SK-N-SH treated with all-trans-retinoic acid at 6 μM for 48 hours (cell line): ENCODE data around the gene MDH1B.

ENCODE experiments used
- ATAC-seq: fragments of 200-7000 bp; cut with Tn5 transposase; 3 replicates; pipeline ENCODE4 v1.9.1; 2020; ENCODE audit warnings: mild to moderate bottlenecking, moderate library complexity
- ARNTL ChIP-seq: fragments of 450-650 bp; formaldehyde crosslinking; IDR thresholded peaks from 2 replicates; pipeline ENCODE4 v1.5.0; 2020; ENCODE audit warnings: low read depth, mild to moderate bottlenecking, moderate library complexity, borderline replicate concordance
- ESRRG ChIP-seq: fragments of 250-450 bp; sonication (Bioruptor Pico); IDR thresholded peaks from 2 replicates; pipeline ENCODE4 v1.6.1; 2021; ENCODE audit warnings: mild to moderate bottlenecking
- ISL1 ChIP-seq: fragments of 250-450 bp; sonication (Bioruptor Pico); IDR thresholded peaks from 2 replicates; pipeline ENCODE4 v2.1.2; 2022; ENCODE audit warnings: mild to moderate bottlenecking, moderate library complexity
- PATZ1 ChIP-seq: fragments of 250-450 bp; sonication (Bioruptor Pico); IDR thresholded peaks from 2 replicates; pipeline ENCODE4 v1.8.0; 2020; ENCODE audit warnings: mild to moderate bottlenecking, moderate library complexity, borderline replicate concordance
- PPARA ChIP-seq: fragments of 250-450 bp; sonication (Bioruptor Pico); IDR thresholded peaks from 2 replicates; pipeline ENCODE4 v1.5.0; 2020; ENCODE audit warnings: mild to moderate bottlenecking, borderline replicate concordance
- RARB ChIP-seq: fragments of 250-450 bp; sonication (Bioruptor Pico); IDR thresholded peaks from 2 replicates; pipeline ENCODE4 v1.8.0; 2021; ENCODE audit warnings: mild to moderate bottlenecking, moderate library complexity
- TCF4 ChIP-seq: fragments of 250-450 bp; sonication (Bioruptor Pico); IDR thresholded peaks from 2 replicates; pipeline ENCODE4 v1.8.0; 2021; ENCODE audit warnings: mild to moderate bottlenecking, moderate library complexity, borderline replicate concordance
- TOX ChIP-seq: fragments of 250-450 bp; sonication (Bioruptor Pico); IDR thresholded peaks from 2 replicates; pipeline ENCODE4 v1.8.0; 2021; ENCODE audit warnings: mild to moderate bottlenecking, moderate library complexity, borderline replicate concordance
- ZC3H10 ChIP-seq: fragments of 250-450 bp; sonication (Bioruptor Pico); IDR thresholded peaks from 2 replicates; pipeline ENCODE4 v1.5.1; 2021; ENCODE audit warnings: mild to moderate bottlenecking, moderate library complexity
- ZFP3 ChIP-seq: fragments of 250-450 bp; sonication (Bioruptor Pico); IDR thresholded peaks from 2 replicates; pipeline ENCODE4 v1.5.0; 2020; ENCODE audit warnings: mild to moderate bottlenecking, moderate library complexity
- ZNF70 ChIP-seq: fragments of 450-650 bp; formaldehyde crosslinking; IDR thresholded peaks from 2 replicates; pipeline ENCODE4 v1.5.0; 2020; ENCODE audit warnings: mild to moderate bottlenecking, moderate library complexity
- ZNF8 ChIP-seq: fragments of 450-650 bp; formaldehyde crosslinking; IDR thresholded peaks from 2 replicates; pipeline ENCODE4 v1.5.0; 2020; ENCODE audit warnings: mild to moderate bottlenecking, moderate library complexity
- TF ChIP-seq, protein P1 (sequence below): fragments of 250-450 bp; sonication (Bioruptor Pico); IDR thresholded peaks from 2 replicates; pipeline ENCODE4 v1.5.0; 2020; ENCODE audit warnings: mild to moderate bottlenecking, moderate library complexity
- TF ChIP-seq, protein P2 (sequence below): fragments of 250-450 bp; sonication (Bioruptor Pico); IDR thresholded peaks from 2 replicates; pipeline ENCODE4 v1.5.1; 2021; ENCODE audit warnings: mild to moderate bottlenecking, moderate library complexity
- TF ChIP-seq, protein P3 (sequence below): fragments of 250-450 bp; sonication (Bioruptor Pico); IDR thresholded peaks from 2 replicates; pipeline ENCODE4 v1.8.0; 2021; ENCODE audit warnings: low read depth, mild to moderate bottlenecking, moderate library complexity, borderline replicate concordance

Gene MDH1B

GRCh38 chr2:206766057-206766930, 1.2 kb upstream of the MDH1B start:
- TF ChIP-seq ESRRG (CRISPR knock-in tag), result no peak
- TF ChIP-seq PPARA (CRISPR knock-in tag), result no peak
- TF ChIP-seq, protein P1, sequence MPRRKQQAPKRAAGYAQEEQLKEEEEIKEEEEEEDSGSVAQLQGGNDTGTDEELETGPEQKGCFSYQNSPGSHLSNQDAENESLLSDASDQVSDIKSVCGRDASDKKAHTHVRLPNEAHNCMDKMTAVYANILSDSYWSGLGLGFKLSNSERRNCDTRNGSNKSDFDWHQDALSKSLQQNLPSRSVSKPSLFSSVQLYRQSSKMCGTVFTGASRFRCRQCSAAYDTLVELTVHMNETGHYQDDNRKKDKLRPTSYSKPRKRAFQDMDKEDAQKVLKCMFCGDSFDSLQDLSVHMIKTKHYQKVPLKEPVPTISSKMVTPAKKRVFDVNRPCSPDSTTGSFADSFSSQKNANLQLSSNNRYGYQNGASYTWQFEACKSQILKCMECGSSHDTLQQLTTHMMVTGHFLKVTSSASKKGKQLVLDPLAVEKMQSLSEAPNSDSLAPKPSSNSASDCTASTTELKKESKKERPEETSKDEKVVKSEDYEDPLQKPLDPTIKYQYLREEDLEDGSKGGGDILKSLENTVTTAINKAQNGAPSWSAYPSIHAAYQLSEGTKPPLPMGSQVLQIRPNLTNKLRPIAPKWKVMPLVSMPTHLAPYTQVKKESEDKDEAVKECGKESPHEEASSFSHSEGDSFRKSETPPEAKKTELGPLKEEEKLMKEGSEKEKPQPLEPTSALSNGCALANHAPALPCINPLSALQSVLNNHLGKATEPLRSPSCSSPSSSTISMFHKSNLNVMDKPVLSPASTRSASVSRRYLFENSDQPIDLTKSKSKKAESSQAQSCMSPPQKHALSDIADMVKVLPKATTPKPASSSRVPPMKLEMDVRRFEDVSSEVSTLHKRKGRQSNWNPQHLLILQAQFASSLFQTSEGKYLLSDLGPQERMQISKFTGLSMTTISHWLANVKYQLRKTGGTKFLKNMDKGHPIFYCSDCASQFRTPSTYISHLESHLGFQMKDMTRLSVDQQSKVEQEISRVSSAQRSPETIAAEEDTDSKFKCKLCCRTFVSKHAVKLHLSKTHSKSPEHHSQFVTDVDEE, result no peak
- TF ChIP-seq ZFP3 (CRISPR knock-in tag), result no peak
- no peak for TF ChIP-seq ZNF8 (CRISPR knock-in tag)
- no peak for TF ChIP-seq ZC3H10 (CRISPR knock-in tag)
- no peak for TF ChIP-seq TCF4
- no peak for ATAC-seq

DNA sequence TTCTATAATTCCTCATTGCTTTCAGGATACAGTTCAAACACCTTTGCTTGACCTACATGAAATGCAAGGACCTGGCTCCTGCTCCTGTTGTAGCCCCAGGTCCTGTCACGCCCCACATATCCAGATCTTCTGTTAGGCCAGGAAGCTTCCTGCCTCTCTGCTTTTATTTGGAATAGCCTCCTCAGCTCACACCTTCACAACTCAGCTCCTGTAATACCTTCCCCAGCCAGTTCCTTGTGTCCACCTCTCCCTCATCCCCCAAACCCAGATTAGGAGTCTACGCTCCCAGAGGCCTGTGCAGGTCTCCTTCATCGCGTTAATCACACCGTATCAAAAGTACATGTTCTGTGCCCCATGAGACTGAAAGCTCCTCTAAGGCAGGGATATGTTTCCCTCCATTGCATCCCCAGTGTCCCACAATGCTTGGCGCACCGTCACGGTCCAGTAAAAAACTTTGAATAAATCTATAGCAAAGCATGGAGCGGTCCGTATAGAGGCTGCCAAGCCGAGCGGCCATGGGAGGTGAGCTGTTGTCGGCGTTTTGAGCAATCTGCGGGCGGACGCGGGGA, 371 bp downstream of the MDH1B start:
- peak; percentile 44 for ATAC-seq
- TF ChIP-seq, protein P2, sequence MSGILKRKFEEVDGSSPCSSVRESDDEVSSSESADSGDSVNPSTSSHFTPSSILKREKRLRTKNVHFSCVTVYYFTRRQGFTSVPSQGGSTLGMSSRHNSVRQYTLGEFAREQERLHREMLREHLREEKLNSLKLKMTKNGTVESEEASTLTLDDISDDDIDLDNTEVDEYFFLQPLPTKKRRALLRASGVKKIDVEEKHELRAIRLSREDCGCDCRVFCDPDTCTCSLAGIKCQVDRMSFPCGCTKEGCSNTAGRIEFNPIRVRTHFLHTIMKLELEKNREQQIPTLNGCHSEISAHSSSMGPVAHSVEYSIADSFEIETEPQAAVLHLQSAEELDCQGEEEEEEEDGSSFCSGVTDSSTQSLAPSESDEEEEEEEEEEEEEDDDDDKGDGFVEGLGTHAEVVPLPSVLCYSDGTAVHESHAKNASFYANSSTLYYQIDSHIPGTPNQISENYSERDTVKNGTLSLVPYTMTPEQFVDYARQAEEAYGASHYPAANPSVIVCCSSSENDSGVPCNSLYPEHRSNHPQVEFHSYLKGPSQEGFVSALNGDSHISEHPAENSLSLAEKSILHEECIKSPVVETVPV (CRISPR knock-in tag), result no peak
- peak; percentile 94 for TF ChIP-seq ZNF70 (CRISPR knock-in tag)
- TF ChIP-seq, all 23 proteins: peak for 1

DNA sequence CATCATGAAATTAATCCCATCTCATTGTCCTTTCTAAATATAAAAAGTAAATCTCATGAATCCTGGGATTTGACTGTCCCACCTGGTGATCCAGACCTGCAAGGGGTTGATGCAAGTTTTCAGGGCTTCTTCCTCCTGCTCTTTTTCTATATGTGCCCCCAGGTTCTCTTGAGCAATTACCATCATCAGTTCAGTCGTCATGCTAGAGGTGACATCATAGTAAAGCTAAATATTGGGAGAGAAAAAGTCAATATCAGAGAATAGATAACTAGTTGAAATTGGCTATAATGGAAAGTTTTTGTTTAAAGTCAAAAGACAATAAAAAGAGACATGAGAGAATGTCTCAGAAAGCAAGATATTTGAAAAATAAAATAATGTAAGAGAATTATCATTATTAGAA, 8.3 kb downstream of the MDH1B start:
- ATAC-seq, result no peak

More for the DNA sequence above, 8.3 kb downstream of the MDH1B start:
- no peak for TF ChIP-seq ESRRG (CRISPR knock-in tag)
- no peak for TF ChIP-seq RARB (CRISPR knock-in tag)
- TF ChIP-seq PATZ1 (CRISPR knock-in tag), result no peak
- TF ChIP-seq, protein P2 (CRISPR knock-in tag), result no peak
- no peak for TF ChIP-seq ZNF70 (CRISPR knock-in tag)
- TF ChIP-seq, protein P3, sequence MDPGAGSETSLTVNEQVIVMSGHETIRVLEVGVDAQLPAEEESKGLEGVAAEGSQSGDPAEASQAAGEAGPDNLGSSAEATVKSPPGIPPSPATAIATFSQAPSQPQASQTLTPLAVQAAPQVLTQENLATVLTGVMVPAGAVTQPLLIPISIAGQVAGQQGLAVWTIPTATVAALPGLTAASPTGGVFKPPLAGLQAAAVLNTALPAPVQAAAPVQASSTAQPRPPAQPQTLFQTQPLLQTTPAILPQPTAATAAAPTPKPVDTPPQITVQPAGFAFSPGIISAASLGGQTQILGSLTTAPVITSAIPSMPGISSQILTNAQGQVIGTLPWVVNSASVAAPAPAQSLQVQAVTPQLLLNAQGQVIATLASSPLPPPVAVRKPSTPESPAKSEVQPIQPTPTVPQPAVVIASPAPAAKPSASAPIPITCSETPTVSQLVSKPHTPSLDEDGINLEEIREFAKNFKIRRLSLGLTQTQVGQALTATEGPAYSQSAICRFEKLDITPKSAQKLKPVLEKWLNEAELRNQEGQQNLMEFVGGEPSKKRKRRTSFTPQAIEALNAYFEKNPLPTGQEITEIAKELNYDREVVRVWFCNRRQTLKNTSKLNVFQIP, result no peak
- TF ChIP-seq TOX (CRISPR knock-in tag), result no peak
- no peak for TF ChIP-seq PPARA (CRISPR knock-in tag)
- TF ChIP-seq ZNF8 (CRISPR knock-in tag), result no peak
- TF ChIP-seq, protein P1, result no peak
- TF ChIP-seq ARNTL (CRISPR knock-in tag), result no peak
- TF ChIP-seq ISL1, result no peak
